Thyroid gland (tissue), 4 donors: Measurements from ENCODE around the gene STX10. TPM values are rescaled to one million over a fixed set of nuclear protein-coding genes. Genes with fewer than 3 reads are reported as not detected.

Experiments
- DNase-seq, 2 donors: peaks; one replicate each; pipeline ENCODE4 v3.0.0-alpha.2; 2019
- H3K27ac ChIP-seq, 3 donors: fragments of 200-600 bp; sonication (generic); 1 replicate in 2 of 3; 2 replicates in 1 of 3; pipeline ENCODE4 v1.5.1; 2016 to 2019; ENCODE audit warnings: mild to moderate bottlenecking in 1 of 3, moderate library complexity in 1 of 3
- H3K27me3 ChIP-seq: fragments of 200-600 bp; sonication (generic); one replicate; pipeline ENCODE4 v1.5.1; 2019
- H3K36me3 ChIP-seq, 2 donors: fragments of 200-600 bp; sonication (generic); one replicate each; pipeline ENCODE4 v1.5.1; 2016 to 2019
- H3K4me1 ChIP-seq, 2 donors: fragments of 200-600 bp; sonication (generic); one replicate each; pipeline ENCODE4 v1.5.1; 2017 to 2019
- H3K4me3 ChIP-seq, 3 donors: fragments of 200-600 bp; sonication (generic); replicated peaks in 1 of 3; 1 replicate in 2 of 3; 2 replicates in 1 of 3; pipeline ENCODE4 v1.5.1; 2016; ENCODE audit warnings: mild to moderate bottlenecking in 1 of 3
- H3K9me3 ChIP-seq: fragments of 200-600 bp; sonication (generic); one replicate; pipeline ENCODE4 v1.5.1; 2017
- CTCF ChIP-seq, 6 experiments: fragments of 200-600 bp in 3 of 6; fragments of 450-650 bp in 3 of 6; sonication (generic) in 3 of 6; IDR thresholded peaks; one replicate each; pipeline ENCODE4 v1.5.1; 2016 to 2019; ENCODE audit warnings: antibody characterized with exemption in 6 of 6, mild to moderate bottlenecking in 2 of 6, inconsistent platforms in 1 of 6, moderate library complexity in 1 of 6
- POLR2A ChIP-seq, 2 donors: fragments of 450-650 bp; IDR thresholded peaks; one replicate each; pipeline ENCODE4 v1.6.1; 2017; ENCODE audit warnings: antibody characterized with exemption in 2 of 2, mild to moderate bottlenecking in 2 of 2, moderate library complexity in 1 of 2
- WGBS, 2 donors: methylation state at CpG; one replicate each; pipeline ENCODE4 v1.1.5; 2017; 5-methylcytosine and 5-hydroxymethylcytosine counted together
- intact Hi-C: fragments of 100-400 bp; cut with DNase I; formaldehyde crosslinking; loops from one replicate; pipeline ENCODE4 v1.15.1; 2023
- total RNA-seq, 4 donors: library from RNA; depleted of rRNA; stranded (reverse); fragments of >200 nt; gene quantifications; one replicate each; pipeline ENCODE4 v1.2.3, GENCODE V29; 2016

STX10 gene
- total RNA-seq, 4 donors from 2014 or later, result 39.2 to 91.9 (median 56.5) TPM

GRCh38 chr19:13094771-13095392 lies 55.3 kb downstream of the STX10 start:
- intact Hi-C loops, result loop anchor here (2.0 kb wide), 1 partner anchor 112 kb away; no protein-coding TSS in a partner anchor
- peaks cover 0 to 15% of the 10 kb centered on the region in 2 donors for H3K36me3 ChIP-seq
- H3K4me1 ChIP-seq, result peaks cover 14 to 47% of the 10 kb centered on the region in 2 donors
- WGBS, 2 donors, result 71 to 72% methylated on average over 13 to 15 of the region's 16 CpGs
- no peak for DNase-seq
- no peak overlapping the region for H3K4me3 ChIP-seq
- no peaks in the 10 kb centered on the region for H3K9me3 ChIP-seq
- H3K27me3 ChIP-seq, result no peaks in the 10 kb centered on the region
- no peak for TF ChIP-seq POLR2A (IDR thresholded peaks at IDR 0.05)
- TF ChIP-seq CTCF (IDR thresholded peaks at IDR 0.05), result no peak
- no peak overlapping the region for H3K27ac ChIP-seq

DNA sequence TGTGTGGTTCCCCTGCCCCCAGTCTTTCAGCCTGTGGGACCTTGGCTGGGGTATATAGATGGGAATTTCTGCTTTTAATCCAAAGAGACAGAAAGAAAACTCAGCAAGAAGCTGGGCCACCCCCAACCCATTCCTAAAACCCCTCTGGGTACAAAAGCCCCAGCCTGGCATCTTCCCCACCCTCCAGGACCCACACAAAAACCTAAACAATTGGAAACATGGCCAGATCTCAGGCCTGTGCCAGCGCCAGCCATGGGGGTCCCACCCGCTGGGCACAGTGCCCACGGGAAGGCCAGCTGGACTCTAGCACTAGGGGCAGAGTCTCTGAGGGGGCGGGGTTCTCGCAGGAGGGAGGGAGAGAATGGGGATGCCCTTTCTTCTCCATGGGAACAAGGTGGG lies 56.1 kb downstream of the STX10 start:
- no peaks in the 10 kb centered on the region for H3K27me3 ChIP-seq
- intact Hi-C loops, result loop anchor here (2.0 kb wide), 1 partner anchor 111 kb away; no protein-coding TSS in a partner anchor
- H3K27ac ChIP-seq, result no peak overlapping the region
- no peak overlapping the region for H3K4me3 ChIP-seq
- peaks cover 0 to 15% of the 10 kb centered on the region in 2 donors for H3K36me3 ChIP-seq
- H3K4me1 ChIP-seq, result peaks cover 14 to 40% of the 10 kb centered on the region in 2 donors
- TF ChIP-seq CTCF (IDR thresholded peaks at IDR 0.05) (peak in 1 of 6 experiments; percentile 1), POLR2A (IDR thresholded peaks at IDR 0.05) (no peak)
- WGBS, 2 donors, result 54 to 62% methylated on average over 5 of the region's 5 CpGs
- H3K9me3 ChIP-seq, result no peaks in the 10 kb centered on the region
- no peak for DNase-seq

Other genes starting within 250 kb of the STX10 start
- not detected for gene SYCE2, start 231.1 kb downstream of the STX10 start, total RNA-seq
- 10 to 100 TPM; 43.5 to 61.5 (median 53.4) TPM for gene FARSA, start 216.7 kb downstream of the STX10 start, total RNA-seq
- gene CALR, start 211.8 kb downstream of the STX10 start, total RNA-seq, result 1,000 to 10,000 TPM; 1,892 to 4,270 (median 2,942) TPM
- 100 to 1,000 TPM in 2 of 4 donors, 10 to 100 TPM in 2; 72.0 to 128 (median 101) TPM for gene RAD23A, start 204.5 kb downstream of the STX10 start, total RNA-seq
- 10 to 100 TPM; 31.8 to 68.3 (median 55.2) TPM for gene GADD45GIP1, start 193.2 kb downstream of the STX10 start, total RNA-seq
- gene DAND5, start 180.8 kb downstream of the STX10 start, total RNA-seq, result under 1 TPM in 2 of 4 donors, not detected in 2; 0.40 to 0.45 TPM
- gene NFIX, start 154.9 kb downstream of the STX10 start, total RNA-seq, result 10 to 100 TPM; 38.8 to 70.2 (median 62.4) TPM
- 10 to 100 TPM in 1 of 4 donors, 1 to 10 TPM in 3; 4.2 to 10.9 (median 7.7) TPM for gene LYL1, start 47.5 kb downstream of the STX10 start, total RNA-seq
- gene TRMT1, start 33.6 kb downstream of the STX10 start, total RNA-seq, result 10 to 100 TPM; 23.9 to 31.3 (median 29.1) TPM
- 10 to 100 TPM; 16.9 to 67.7 (median 43.0) TPM for gene NACC1, start 32.1 kb downstream of the STX10 start, total RNA-seq
- 100 to 1,000 TPM in 1 of 4 donors, 10 to 100 TPM in 3; 55.0 to 139 (median 65.9) TPM for gene IER2, start within 50 bp of the STX10 start, total RNA-seq